HG03196 (cell line): ENCODE data around the gene IMP3.

Experiments used
- ATAC-seq: cut with Tn5 transposase; IDR thresholded peaks from one replicate; pipeline ENCODE4 v1.9.1; 2021; ENCODE audit not compliant: unreplicated experiment

The IMP3 gene

DNA sequence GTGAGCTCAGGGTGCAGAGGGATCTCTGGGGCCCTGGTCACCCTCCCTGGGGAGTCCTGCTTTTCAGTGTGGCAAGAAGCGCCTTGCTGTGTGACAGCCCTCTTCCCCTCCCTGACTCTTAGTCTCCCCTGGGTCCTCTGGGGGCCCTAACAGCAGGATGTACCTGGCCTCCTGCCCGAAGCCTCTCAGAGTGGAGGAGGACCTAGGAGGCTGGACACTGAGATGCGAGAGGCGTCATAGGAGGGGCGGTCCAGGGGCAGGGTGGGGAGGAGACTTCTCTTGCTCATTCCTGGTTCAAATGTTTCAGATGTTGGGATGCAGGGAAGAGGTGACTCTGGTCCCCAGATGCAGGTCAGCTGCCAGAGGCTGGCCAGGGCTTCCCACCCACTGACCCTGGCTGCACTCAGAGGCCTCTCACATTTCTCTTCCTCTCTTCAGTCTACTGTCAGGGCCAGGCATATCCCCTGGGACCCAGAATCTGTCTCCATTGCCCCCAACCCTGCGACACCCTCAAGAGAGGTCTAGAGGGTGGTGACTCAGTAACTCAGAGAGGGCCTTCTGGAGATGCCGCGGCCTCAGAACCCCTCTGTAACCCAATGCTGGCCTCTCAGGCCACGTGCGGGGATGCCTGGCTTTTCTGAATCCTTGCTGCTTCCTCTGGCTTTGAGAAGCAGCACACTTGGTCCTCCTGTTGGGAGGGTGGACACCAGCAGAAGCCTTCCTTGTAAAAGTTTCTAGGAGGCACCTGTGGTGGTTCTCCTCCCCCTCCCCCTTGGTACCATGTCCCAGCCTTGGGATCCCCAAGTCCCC, 33.6 kb upstream of the IMP3 start:
- no peak for ATAC-seq

DNA sequence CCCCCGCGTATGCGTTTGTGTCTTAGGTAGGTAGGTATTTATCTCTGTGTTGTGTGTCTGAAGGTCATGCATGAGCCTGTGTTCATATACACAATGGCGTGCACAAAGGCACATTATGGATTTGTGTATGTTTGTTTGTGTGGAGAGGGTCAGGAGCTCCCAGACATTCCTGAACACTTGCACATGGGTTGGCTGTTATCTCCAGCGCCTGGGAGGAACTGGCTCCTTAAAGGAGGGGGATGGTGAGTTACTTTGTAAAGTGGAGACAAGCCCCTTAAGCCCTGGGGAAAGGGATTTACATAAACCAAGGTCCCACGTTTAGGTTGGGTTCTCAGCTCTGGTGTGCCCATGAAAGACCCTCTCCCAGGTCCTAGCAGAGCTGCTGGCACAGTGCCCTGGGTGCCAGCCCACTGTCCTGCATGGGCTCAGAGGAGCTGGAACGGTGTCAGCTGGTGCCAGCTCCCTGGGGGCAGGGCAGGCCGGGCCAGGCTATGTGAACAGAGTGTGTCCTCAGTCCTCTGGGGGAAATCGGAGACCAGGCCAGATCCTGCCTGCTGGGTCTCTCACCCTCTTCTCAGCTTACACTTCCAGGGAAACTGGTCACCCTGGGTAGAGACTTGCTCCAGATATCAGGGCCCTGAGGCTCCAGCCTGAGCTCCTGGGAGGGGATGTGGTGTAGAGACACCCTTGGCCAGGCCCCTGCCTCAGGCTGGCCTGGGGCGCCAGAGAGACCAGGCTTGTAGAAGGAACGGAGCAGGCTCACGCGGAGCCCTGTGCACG, 32.8 kb upstream of the IMP3 start:
- ATAC-seq = no peak

DNA sequence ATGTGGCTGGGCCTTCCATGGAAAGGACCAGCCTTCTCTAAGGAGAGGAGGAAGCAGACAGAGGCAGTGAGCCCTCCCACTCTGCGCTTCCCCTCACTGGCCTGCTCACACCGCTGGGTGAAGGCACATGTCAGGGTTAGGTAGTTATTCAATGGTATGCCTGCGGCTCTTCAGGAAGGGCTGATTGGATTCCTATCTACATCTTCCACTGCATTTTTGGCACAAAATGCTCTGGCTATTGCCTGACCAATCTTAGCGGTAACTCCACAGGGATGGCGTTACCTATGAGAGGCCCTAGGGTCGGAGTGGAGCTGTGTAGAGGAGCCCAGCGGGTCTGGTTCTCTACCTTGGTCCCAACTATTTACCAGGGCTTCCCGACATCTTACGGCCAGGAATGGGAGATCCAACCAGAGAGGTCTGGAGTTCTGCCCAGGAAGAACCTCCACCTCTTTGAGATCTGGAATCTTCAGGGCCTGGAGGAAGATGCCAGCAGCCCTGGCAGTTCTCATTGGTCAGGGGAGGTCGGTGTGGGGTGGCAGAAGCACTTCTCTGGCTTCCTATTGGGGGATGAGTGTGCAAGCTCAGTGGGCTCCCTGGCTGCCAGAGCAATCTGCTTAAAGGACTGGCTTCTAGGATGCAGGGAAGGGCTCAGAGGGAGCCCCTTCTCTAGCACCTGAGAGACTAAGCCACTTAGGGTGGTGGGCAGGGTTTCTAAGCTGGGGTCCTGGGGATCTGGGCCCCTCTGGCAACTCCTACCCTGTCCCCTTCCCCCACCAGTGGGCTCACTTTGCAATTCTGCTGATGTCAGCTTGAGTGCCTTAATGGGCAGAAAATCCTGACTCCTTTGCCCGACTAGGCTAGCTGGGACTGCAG, 31.9 kb upstream of the IMP3 start:
- ATAC-seq = no peak

DNA sequence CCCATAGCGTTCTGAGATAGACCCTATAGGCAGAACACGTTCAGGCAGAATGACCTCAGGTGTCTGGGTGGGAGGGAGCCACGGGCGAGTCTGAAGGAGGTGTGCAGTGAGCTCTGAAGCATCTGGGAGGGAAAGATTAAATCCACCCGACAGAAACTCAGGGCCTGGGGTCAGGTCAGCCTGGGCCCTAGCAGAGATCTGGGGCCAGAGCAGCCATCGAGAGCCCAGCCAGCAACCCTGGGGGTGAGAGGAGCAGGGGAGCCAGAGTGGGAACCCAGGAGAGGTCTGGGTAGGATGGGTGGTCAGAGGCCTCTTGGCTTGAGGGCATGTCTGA, 29.8 kb upstream of the IMP3 start:
- ATAC-seq = no peak

DNA sequence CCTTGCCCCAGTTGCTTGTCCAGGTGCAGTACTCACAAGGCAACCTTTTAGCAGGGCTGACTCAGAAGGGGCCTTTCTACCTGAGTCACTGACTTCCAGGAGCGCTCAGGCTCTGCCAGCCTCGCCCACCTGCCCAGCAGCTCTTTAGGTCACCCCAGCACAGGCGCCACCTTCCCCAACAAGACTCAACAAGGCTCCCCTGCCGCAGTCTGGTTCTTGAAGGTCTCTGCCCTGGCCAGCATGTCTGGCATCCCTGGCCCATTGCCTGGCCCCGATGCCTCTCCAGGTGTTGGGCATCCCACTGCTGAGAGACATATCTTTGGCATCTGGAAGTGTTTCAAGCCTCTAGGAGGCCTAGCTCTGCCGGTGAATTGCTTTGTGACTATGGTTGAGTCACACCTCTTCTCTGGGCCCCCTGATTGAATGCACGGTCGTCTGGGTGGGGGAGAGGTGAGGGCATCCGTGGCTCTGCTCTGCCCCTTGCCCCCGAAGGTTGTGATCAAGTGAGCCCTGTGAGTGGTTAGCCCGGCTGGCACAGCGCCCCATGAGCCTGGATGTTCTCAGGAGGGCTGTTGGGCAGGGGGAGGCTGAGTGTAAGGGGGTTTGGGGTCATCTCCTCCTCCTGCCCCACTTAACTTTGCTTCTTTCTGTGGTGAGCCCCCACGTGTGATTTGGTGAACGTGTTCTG, 29.3 kb upstream of the IMP3 start:
- no peak for ATAC-seq

DNA sequence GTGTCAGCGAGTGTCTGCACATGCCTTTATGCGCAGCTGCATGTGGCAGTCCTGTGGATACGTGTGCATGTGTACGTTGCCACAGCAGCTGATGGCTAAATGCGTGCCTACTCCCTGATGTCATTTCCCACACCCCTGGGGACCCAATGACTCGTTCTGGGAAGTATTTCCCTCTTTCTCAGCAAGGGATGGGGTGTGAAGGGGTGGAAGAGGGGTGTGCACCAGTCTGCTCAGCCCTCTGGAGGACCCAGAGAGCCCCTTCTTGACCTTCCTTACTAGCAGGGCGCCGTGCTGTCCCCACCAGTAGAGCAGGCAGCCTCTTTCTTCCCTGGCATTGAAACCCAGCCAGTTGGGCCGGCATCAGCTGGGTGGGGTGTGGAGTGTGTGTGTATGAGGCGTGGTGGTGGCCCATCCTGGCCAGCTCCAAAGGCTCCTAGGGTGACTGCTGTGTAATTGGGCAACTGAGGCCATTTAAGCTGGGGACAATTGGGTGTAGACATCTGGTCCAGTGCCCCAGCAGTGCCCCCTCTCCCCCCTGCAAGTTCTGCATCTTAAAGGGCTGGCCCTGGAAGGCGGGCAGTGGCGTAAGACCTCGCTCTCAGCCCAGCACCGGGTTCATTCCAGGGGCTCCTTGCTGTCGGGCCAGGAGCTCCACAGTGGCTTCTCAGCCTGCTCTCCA, 26.9 kb upstream of the IMP3 start:
- ATAC-seq = no peak

DNA sequence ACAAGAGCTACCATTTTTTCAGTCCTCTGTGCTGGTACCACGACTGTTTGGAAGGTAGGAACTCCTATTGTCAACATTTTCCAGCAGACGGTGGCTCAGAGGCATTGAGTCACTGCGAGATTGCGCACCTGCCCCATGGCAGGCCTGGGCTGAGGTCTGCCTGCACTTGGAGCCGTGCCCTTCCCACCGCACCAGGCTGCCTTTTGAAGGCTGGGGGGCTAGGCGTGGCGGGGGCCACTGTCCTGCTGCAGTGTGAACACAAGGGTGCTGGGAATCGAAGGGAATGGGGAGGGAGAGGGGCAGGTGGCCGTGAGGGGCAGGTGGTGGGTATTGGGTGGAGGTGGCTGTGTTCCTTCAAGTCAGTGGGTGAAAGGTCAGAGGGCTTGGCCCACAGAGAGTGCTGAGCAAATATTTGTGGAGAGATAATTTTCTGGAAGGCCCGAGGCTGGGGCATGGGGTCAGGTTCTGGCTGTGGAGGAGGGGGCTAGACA, 24.0 kb upstream of the IMP3 start:
- ATAC-seq = no peak

DNA sequence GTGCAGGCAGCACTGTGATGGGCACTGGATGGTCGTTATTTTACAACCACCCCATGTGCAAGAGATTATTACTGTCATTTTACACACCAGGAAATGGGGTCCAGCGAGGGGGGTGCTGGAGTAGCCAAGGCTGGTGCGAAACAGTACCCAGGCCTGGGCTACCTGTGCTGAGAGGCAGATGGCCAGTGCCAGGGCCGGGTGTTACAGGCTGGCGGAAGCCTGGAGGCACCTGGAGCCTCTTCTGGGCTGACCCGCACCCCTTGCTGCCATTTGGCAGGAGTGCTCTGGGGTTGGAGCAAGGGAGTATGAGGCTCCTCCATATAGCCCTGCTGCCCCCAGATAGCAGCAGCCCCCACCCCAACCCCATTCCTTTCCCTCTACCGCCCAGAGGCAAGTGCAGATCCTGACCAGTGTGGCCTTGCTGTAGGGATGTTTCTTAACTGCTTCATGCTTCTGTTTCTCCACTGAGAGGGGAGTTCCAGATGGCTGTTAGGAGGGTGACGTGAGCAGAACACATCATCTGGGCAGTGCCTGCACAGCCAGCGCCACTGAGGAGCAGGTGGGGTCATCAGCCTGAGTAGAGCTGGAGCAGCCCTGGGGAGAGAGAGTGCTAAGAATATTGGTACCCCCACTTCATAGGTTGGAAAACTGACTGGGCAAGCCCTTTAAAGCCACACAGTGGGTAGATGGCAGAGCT, 22.9 kb upstream of the IMP3 start:
- ATAC-seq = no peak

DNA sequence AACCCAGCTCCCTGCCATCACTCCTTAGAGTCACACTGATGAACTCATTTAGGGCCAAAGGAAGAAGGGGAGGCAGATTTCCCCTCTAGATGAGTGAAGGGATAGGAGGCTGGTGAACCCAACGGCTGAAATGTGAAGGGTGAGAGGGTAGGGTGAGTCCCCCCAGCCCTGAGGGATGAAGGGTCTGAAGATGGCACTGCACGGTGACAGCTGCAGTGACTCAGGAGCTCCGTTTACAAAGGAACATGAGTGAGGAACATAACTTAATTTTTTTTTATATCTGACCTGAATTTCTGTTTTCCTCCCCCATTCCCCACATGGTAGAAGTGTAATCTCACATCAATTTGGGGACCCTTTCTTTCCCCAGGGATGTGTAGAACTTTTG, 21.7 kb upstream of the IMP3 start:
- ATAC-seq = no peak

DNA sequence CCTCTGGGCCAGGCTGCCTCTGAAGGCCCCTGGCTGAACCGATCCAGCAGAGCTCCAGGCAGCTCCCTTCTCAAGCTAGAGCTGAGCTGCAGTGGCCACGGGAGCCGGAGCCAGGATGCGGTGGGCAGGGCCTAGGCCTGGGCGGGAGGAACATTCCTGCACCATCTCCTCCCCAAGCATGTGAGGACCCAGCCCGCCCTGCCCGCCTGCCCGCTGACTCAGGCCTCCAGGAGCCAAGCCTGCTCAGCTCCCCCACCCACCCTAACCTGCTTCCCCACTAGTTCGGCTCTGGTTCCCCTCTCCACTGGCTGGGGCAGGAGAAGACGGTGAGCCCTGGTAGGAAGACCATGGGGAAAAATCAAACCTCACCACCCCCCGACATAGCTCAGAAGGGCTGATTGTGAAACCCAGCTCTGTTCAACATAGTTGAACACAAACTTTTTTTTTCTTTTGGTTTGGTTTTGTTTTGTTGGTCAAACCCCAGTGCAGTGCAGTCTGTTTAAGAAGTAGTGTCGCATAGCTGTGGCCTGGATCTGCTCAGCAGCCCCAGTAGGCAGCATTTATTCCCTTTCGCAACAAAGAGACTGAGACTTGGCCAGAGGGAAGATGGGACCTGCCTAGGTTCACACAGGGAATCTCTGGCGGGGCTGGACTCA, 21.2 kb upstream of the IMP3 start:
- no peak for ATAC-seq

DNA sequence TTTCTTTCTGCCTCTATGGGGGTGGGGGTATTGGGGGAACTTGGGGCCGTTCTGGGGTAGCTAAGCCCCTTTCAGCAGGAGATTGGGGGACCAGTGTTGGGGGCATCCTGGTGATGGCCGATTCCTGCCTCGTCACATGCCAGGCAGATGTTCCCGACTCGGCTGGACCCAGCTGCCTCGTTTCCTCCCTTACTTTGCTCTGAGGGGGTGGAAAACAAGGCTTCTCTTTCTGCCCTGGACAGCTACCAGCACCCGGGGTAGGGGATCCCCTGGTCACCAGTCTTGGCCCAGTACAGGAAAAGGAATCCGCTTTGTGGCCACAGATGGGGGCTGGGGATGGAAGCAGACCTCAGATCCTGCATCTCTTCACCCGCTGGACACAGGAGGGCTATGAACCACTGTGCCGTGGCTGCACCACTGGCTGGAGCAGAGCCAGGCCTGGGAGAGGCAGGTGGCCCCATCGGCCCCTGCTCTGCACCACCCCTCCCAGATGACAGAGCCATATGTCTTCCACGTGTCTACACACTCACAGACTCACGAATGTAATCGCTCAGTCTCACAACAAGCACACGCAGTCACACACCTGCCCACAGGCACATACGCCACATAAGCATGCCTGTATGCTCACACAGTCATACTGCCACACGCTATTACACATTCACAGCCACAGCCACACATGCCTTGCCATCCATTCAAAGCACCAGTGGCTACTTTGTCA, 20.1 kb upstream of the IMP3 start:
- ATAC-seq = no peak

DNA sequence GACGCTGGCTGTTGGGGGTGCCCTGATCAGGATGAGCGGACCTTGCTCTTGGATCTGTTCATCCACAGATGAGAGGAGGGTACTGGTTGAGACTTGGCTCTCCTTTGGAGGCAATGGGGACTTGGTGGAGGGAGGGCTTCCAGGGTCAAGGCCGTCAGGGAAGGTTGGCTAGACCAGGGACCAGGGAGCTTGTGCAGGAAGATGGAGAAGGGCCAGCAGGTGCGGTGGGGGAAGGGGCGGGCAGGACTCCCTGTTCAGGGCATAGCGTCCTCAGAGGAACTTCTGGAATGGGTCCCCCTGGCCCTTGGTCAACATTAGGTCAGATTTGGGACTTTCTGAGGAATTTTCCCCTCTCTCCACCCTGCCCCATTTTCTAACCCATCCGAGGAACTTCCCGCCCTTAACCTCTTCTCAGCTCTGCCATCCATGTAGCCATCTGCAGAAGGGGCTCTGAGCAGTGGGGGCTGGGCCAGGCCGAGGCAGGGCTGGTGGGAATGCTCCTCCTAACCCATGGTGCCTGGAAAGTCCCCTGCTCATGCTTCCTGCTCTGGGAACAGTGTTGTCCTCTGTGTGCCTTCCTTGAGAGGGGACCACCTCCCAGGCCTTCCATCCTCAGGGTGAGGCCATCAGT, 19.2 kb upstream of the IMP3 start:
- ATAC-seq = no peak

DNA sequence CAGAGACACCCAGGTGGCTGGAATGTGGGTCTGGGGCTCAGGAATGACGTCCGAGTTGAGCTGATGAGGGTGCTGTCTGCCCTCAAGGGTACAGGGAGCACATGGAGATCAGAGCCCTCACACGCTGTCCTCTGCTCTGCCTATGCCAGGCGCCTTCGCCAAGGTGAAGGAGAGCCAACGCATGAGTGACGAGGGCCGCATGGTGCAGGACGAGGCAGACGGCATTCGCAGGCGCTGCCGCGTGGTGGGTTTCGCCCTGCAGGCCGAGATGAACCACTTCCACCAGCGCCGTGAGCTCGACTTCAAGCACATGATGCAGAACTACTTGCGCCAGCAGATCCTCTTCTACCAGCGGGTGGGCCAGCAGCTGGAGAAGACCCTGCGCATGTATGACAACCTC, 16.8 kb upstream of the IMP3 start:
- no peak for ATAC-seq

DNA sequence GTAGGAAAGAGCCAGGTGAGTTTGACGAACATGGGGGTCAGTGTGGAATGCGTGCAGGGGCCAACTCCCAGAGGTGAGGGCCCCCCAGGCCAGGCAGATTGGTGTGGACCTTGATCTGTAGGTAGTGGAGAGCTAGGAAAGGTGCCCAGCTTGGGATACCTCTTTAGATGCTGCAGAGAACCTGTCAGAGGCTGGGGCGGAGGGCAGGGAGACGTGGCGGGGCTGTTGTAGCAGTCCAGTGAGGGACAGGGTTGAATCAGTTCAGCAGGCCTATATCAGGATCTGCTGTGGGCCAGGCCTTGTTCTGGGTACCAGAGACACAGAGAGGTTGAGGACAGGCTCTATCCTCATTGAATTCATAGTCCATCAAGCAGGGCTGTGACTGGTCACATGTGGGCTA, 16.3 kb upstream of the IMP3 start:
- ATAC-seq = no peak

DNA sequence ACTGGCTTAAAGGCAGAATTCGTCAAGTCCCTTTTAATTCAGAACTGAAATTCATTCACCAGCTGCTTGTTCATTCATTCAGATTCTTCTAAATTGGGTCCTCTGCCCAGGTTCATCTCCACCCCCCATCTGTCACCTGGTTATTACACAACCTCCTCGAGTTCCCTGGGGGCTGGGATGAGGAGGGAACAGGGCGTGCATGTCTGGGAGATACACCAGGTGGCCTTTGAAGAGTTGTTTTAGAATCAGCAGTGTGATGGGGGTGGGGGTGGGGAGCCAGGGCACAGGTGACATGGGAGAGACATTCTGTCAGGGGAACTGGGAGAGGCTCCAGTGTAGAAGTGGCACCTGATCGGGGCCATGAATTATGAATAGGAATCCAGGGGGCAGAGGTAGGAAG, 15.9 kb upstream of the IMP3 start:
- no peak for ATAC-seq

DNA sequence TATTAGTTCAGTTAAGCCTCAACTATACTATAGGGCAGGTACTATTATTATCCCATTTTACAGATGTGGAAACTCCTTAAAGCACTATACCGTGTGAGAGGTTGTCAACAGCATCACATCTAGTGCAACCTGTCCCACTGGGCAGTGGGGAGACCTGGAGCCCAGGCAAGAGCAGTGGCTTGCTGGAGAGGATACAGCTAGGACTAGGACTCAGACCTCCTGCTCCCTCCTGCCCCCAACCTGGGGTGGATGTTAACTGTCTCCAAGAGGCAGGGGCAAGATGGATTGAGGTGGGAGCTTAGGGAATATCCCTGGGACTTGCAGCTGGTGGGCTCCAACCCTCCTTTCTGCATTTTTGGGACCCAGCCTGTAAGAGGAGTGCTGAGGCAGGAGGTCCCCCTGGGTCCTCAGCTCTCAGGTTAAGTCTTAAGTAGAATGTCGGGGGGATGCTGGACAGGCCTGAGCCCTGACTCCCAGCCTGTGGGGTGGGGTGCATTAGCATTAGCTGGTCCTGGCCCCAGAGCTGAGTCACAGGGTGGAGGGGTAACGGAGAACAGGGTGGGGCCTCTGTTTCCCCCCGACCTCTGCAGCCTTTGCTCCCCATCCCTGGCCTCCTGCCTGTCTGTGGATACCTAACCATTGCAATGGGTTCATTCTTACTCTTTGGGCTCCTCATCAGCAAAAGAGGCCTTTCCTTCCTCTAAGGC, 14.3 kb upstream of the IMP3 start:
- no peak for ATAC-seq

DNA sequence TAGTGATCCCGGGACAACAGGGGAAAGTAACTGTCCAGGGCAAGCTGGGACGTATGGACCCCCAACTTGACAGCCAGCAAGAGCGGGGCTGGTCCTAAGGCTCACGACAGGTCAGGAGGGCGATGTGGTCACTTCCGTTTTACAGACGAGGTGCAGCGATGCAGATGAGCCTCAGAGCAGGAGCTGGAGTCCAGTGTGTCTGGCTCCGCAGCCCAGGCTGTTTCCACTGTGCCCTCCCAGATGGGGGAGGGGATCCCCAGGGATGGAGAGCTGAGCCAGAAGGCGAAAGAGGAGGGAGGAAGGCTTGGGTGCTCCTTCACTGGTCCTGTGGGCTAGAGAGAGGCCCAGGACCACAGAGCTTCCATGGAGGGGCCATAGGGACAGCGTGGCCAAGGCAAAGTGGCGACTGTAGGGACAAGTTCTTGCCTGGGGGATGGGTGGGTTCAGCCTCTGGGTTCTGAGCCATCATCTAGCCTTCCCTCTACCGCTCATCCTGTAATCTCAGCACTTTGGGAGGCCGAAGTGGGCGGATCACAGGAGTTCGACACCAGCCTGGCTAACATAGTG, 13.4 kb upstream of the IMP3 start:
- no peak for ATAC-seq
